Measurements from ENCODE around the gene SDK2. TPM values are rescaled to one million over a fixed set of nuclear protein-coding genes. Genes with fewer than 3 reads are reported as not detected.

Gene SDK2
- total RNA-seq, 2 donors from 2014 or later = 0.08 to 0.14 TPM

GRCh38 chr17:73435412-73435811 lies 208.8 kb downstream of the SDK2 start:
- H3K36me3 Mint-ChIP-seq = no peaks in the 10 kb centered on the region
- H3K4me1 Mint-ChIP-seq (ENCODE audit: low read depth in 2 of 2) = no peaks in the 10 kb centered on the region
- DNase-seq (ENCODE audit: low spot score) = no peak
- no peak overlapping the region for H3K4me3 Mint-ChIP-seq
- H3K9me3 Mint-ChIP-seq = no peaks in the 10 kb centered on the region
- no peak for ATAC-seq
- H3K27me3 Mint-ChIP-seq = peaks cover 0 to 2% of the 10 kb centered on the region in 2 donors
- no peak overlapping the region for H3K27ac Mint-ChIP-seq

DNA sequence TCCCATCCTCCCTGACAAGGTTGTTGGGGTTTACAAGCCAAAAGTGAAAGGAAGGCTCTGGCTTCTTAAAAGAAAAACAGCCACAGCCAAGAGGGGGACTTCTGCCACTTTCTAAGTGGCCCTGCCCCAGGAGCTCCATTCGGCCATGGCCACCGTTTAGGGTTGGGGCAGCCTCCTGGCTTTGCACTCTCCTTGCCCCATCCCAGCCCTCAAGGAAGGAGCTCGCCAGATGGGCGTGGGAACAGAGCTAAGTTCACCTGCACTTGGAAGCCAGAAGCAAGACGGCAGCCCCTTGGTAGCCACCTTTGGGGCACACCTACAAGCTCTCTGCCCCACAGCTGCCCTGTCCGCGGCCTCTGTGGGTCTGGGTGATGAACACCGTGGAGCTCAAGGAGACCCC lies 210.1 kb downstream of the SDK2 start:
- Mint-ChIP-seq H3K9me3 (no peaks in the 10 kb centered on the region), H3K4me3 (no peak overlapping the region), H3K27me3 (peaks cover 0 to 5% of the 10 kb centered on the region in 2 donors), H3K27ac (no peak overlapping the region), H3K36me3 (no peaks in the 10 kb centered on the region), H3K4me1 (ENCODE audit: low read depth in 2 of 2) (no peaks in the 10 kb centered on the region)
- ATAC-seq = no peak
- no peak for DNase-seq (ENCODE audit: low spot score)

DNA sequence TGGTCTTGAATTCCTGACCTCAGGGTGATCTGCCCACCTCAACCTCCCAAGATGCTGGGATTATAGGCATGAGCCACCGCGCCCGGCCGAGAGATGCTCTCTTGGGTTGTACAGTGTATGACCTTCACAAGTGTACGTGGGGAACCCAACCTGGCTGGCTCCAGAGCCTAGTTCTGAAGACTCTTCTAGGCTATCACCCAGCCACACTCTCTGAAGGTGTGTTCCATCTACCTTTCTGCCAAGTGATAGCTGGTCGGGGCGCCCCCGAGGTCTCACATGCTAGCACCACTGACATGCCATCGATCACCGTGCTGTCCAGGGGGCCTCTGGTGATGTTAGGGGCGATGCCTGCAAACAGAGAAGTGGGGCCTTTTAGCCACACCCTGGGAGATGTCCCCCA lies 210.7 kb downstream of the SDK2 start:
- ATAC-seq (no peak), DNase-seq (ENCODE audit: low spot score) (no peak)

DNA sequence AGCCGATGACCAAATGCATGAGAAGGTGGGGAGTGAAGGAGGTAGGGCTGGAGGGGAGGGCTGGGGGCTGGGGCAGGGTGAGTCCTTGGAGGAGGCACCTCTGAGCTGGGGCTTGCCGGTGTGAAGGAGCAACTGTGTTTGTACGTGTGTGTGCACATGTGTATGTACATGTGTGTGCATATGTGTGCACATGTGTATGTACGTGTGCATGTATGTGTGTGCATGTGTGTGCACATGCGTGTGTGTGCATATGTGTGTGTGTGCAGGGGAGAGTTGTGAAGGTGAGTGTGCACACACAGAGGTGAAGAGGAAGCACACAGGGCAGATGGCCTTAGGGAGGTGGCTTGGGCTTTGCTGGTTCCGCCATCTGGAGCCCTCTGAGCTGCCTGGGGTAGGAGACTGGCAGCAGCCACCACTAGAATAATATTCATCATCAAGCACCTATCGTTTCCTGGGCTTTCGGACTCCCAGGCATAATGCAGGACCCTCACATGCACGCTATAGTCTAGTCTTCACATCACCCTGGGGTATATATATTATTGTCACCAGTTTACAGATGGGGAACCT lies 211.5 kb downstream of the SDK2 start:
- no peaks in the 10 kb centered on the region for H3K9me3 Mint-ChIP-seq
- ATAC-seq (no peak), DNase-seq (ENCODE audit: low spot score) (no peak)
- peak overlapping the region in 1 of 2 donors; percentile 28 for H3K27ac Mint-ChIP-seq
- peaks cover 0 to 5% of the 10 kb centered on the region in 2 donors for H3K27me3 Mint-ChIP-seq
- no peaks in the 10 kb centered on the region for H3K36me3 Mint-ChIP-seq
- H3K4me1 Mint-ChIP-seq (ENCODE audit: low read depth in 2 of 2) = no peaks in the 10 kb centered on the region
- no peak overlapping the region for H3K4me3 Mint-ChIP-seq

More for the DNA sequence above, 210.7 kb downstream of the SDK2 start:
- H3K4me3 Mint-ChIP-seq = no peak overlapping the region
- H3K36me3 Mint-ChIP-seq = no peaks in the 10 kb centered on the region
- no peaks in the 10 kb centered on the region for H3K4me1 Mint-ChIP-seq (ENCODE audit: low read depth in 2 of 2)
- H3K27me3 Mint-ChIP-seq = peaks cover 0 to 5% of the 10 kb centered on the region in 2 donors
- H3K27ac Mint-ChIP-seq = no peak overlapping the region
- H3K9me3 Mint-ChIP-seq = no peaks in the 10 kb centered on the region

- no peaks in the 10 kb centered on the region for H3K9me3 Mint-ChIP-seq
- H3K4me3 Mint-ChIP-seq = no peak overlapping the region
- H3K27me3 Mint-ChIP-seq = peaks cover 0 to 5% of the 10 kb centered on the region in 2 donors
- no peaks in the 10 kb centered on the region for H3K4me1 Mint-ChIP-seq (ENCODE audit: low read depth in 2 of 2)
- H3K27ac Mint-ChIP-seq = no peak overlapping the region
- ATAC-seq = no peak
- DNase-seq (ENCODE audit: low spot score) = no peak
- H3K36me3 Mint-ChIP-seq = no peaks in the 10 kb centered on the region
Observed at GRCh38 chr17:73431401-73432205, 212.6 kb downstream of the SDK2 start.

GRCh38 chr17:73430848-73431247 lies 213.4 kb downstream of the SDK2 start:
- no peaks in the 10 kb centered on the region for H3K9me3 Mint-ChIP-seq
- peaks cover 0 to 5% of the 10 kb centered on the region in 2 donors for H3K27me3 Mint-ChIP-seq
- ATAC-seq (no peak), DNase-seq (ENCODE audit: low spot score) (no peak)
- no peaks in the 10 kb centered on the region for H3K4me1 Mint-ChIP-seq (ENCODE audit: low read depth in 2 of 2)
- no peak overlapping the region for H3K4me3 Mint-ChIP-seq
- H3K36me3 Mint-ChIP-seq = no peaks in the 10 kb centered on the region
- no peak overlapping the region for H3K27ac Mint-ChIP-seq

- Mint-ChIP-seq H3K4me3 (no peak overlapping the region), H3K36me3 (no peaks in the 10 kb centered on the region), H3K4me1 (ENCODE audit: low read depth in 2 of 2) (no peaks in the 10 kb centered on the region), H3K9me3 (no peaks in the 10 kb centered on the region), H3K27me3 (peaks cover 0 to 5% of the 10 kb centered on the region in 2 donors), H3K27ac (no peak overlapping the region)
- DNase-seq (ENCODE audit: low spot score) = no peak
- no peak for ATAC-seq
Observed at GRCh38 chr17:73430165-73430680, 214.0 kb downstream of the SDK2 start.

GRCh38 chr17:73429440-73430164 lies 214.6 kb downstream of the SDK2 start:
- H3K27ac Mint-ChIP-seq = no peak overlapping the region
- no peak overlapping the region for H3K4me3 Mint-ChIP-seq
- ATAC-seq (peak; percentile 80 to 85), DNase-seq (ENCODE audit: low spot score) (peak; percentile 89)
- no peaks in the 10 kb centered on the region for H3K4me1 Mint-ChIP-seq (ENCODE audit: low read depth in 2 of 2)
- H3K9me3 Mint-ChIP-seq = no peaks in the 10 kb centered on the region
- H3K27me3 Mint-ChIP-seq = peaks cover 0 to 5% of the 10 kb centered on the region in 2 donors
- H3K36me3 Mint-ChIP-seq = no peaks in the 10 kb centered on the region

GRCh38 chr17:73427198-73427597 lies 217.0 kb downstream of the SDK2 start:
- no peak for DNase-seq (ENCODE audit: low spot score)
- Mint-ChIP-seq H3K36me3 (no peaks in the 10 kb centered on the region), H3K27me3 (peaks cover 0 to 5% of the 10 kb centered on the region in 2 donors), H3K4me1 (ENCODE audit: low read depth in 2 of 2) (no peaks in the 10 kb centered on the region), H3K4me3 (no peak overlapping the region), H3K9me3 (no peaks in the 10 kb centered on the region), H3K27ac (no peak overlapping the region)
- ATAC-seq = no peak

- ATAC-seq = no peak
- Mint-ChIP-seq H3K9me3 (no peaks in the 10 kb centered on the region), H3K36me3 (no peaks in the 10 kb centered on the region), H3K4me1 (ENCODE audit: low read depth in 2 of 2) (no peaks in the 10 kb centered on the region), H3K4me3 (no peak overlapping the region), H3K27ac (no peak overlapping the region), H3K27me3 (no peaks in the 10 kb centered on the region)
- no peak for DNase-seq (ENCODE audit: low spot score)
Observed at GRCh38 chr17:73424571-73424970, 219.7 kb downstream of the SDK2 start.

DNA sequence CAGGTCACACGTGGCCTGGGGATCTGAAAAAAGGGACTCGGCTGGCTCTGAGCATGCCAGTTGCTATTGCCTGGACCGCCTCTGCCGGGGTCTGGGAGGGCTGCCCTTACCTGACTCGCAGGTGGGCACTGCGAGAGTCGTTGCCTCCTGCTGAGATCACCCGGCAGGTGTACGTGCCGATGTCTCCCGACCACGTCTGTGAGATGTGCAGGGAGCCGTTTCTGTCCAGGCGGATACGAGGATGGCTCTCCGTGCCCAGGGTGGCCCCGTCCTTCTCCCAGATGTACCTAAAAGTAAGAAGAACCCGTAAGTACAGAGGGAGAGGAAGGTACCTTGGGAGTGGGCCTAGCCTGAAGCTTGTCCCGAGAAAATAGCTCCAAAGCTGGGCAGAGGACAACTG lies 220.4 kb downstream of the SDK2 start:
- DNase-seq (ENCODE audit: low spot score) (no peak), ATAC-seq (no peak)
- Mint-ChIP-seq H3K9me3 (no peaks in the 10 kb centered on the region), H3K4me3 (no peak overlapping the region), H3K4me1 (ENCODE audit: low read depth in 2 of 2) (no peaks in the 10 kb centered on the region), H3K27me3 (no peaks in the 10 kb centered on the region), H3K36me3 (no peaks in the 10 kb centered on the region), H3K27ac (no peak overlapping the region)

GRCh38 chr17:73423159-73423715 lies 221.0 kb downstream of the SDK2 start:
- H3K27ac Mint-ChIP-seq = no peak overlapping the region
- DNase-seq (ENCODE audit: low spot score) (no peak), ATAC-seq (no peak)
- H3K27me3 Mint-ChIP-seq = no peaks in the 10 kb centered on the region
- no peaks in the 10 kb centered on the region for H3K4me1 Mint-ChIP-seq (ENCODE audit: low read depth in 2 of 2)
- no peaks in the 10 kb centered on the region for H3K9me3 Mint-ChIP-seq
- no peaks in the 10 kb centered on the region for H3K36me3 Mint-ChIP-seq
- H3K4me3 Mint-ChIP-seq = no peak overlapping the region

DNA sequence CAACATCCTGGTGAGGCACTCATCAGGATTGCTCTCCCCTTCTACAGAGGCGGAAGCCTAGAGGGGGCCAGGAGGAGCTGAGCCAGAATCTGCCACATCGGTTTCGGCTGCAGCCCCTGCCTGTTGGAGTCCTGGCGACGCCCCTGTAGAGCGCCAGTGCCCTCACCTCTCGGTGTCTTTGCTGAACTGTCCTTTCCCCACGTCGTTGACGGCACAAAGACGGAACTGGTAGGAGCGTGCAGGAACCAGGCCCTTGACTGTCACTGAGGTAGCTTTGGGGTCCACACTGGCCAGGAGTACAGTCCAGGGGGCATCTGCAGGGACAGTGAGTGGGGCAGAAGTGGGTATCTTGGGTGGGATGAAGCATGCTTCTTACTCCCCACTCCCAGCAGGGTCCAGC lies 222.1 kb downstream of the SDK2 start:
- Mint-ChIP-seq H3K27me3 (no peaks in the 10 kb centered on the region), H3K27ac (no peak overlapping the region), H3K4me1 (ENCODE audit: low read depth in 2 of 2) (no peaks in the 10 kb centered on the region), H3K4me3 (no peak overlapping the region), H3K36me3 (no peaks in the 10 kb centered on the region), H3K9me3 (no peaks in the 10 kb centered on the region)
- ATAC-seq (no peak), DNase-seq (ENCODE audit: low spot score) (no peak)

DNA sequence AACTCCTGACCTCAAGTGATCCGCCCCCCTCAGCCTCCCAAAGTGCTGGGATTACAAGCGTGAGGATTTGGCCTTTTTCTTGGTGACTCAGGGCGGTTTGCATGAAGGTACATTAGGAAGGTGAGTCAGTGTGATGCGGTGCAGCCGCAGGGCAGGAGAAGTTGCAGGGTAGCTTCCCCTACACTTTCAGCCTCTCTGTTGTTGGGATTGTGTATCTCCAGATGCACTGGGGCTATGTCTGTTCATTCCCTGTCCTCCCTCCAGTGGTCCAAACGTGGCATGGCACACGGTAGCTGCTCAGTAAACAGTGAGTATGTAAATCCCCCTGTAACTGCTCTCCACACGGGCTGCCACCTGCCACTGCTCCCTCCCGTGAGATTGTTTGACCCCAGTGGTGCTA lies 223.3 kb downstream of the SDK2 start:
- no peak overlapping the region for H3K4me3 Mint-ChIP-seq
- H3K36me3 Mint-ChIP-seq = no peaks in the 10 kb centered on the region
- H3K27ac Mint-ChIP-seq = no peak overlapping the region
- no peaks in the 10 kb centered on the region for H3K27me3 Mint-ChIP-seq
- H3K4me1 Mint-ChIP-seq (ENCODE audit: low read depth in 2 of 2) = no peaks in the 10 kb centered on the region
- no peaks in the 10 kb centered on the region for H3K9me3 Mint-ChIP-seq
- no peak for ATAC-seq
- no peak for DNase-seq (ENCODE audit: low spot score)

Measured in natural killer cell treated with Interleukin-12 subunit alpha and Interleukin-12 subunit beta and Interleukin-15 and Interleukin-18, amount 100 ng/mL, for 72 hours (primary cell).